ENCODE results near the gene ABCD3.

Gene ABCD3

DNA sequence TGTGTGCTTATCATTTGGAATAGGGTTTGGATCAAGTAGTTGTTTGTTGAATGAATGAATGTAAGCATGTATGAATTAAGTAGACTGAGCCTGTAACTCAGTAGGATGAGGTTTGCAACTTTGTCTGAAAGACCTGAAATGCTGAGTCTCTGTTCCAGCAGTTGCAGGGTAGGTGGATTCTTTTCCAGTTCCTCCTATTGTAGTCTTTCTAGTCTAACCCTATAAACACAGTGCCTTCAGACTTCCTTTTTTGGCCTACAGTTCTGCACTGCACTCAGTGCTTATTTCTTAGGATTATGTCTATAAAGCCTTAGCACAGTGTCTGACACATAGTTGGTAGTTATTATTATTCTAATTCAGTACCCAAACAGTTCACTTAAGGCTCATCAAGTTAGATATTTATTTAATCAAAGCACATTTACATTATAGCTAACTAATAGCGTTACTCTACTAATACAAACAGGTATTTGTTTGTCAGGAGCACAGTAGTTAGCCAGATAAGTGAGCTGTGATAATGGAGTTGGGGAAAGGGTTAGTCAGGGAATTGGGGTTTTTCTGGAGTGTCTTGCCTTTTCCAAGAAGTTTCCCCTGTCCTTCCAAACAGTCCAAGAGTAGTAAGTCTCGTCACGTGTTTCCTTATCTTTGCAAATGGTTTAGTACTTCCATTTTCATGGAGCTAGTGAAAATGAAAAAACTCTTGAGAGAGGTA lies 45.0 kb downstream of the ABCD3 start (continued):
- TF ChIP-seq ZNF837 (tag by site-specific recombination; IDR thresholded peaks at IDR 0.05) = no peak
- TF ChIP-seq ZNF510 (tag by site-specific recombination; IDR thresholded peaks at IDR 0.05; ENCODE audit: insufficient replicate concordance) = no peak
- TF ChIP-seq ZBTB8A (tag by site-specific recombination; IDR thresholded peaks at IDR 0.05) = no peak
- no peak for TF ChIP-seq SCRT2 (tag by site-specific recombination; IDR thresholded peaks at IDR 0.05)
- TF ChIP-seq ZNF114 (tag by site-specific recombination; IDR thresholded peaks at IDR 0.05) = no peak
- no peak for TF ChIP-seq ZNF248 (tag by site-specific recombination; IDR thresholded peaks at IDR 0.05)
- no peak for TF ChIP-seq ZBTB48 (tag by site-specific recombination; IDR thresholded peaks at IDR 0.05)
- no peak for TF ChIP-seq HOXC10 (CRISPR knock-in tag; IDR thresholded peaks at IDR 0.05)

DNA sequence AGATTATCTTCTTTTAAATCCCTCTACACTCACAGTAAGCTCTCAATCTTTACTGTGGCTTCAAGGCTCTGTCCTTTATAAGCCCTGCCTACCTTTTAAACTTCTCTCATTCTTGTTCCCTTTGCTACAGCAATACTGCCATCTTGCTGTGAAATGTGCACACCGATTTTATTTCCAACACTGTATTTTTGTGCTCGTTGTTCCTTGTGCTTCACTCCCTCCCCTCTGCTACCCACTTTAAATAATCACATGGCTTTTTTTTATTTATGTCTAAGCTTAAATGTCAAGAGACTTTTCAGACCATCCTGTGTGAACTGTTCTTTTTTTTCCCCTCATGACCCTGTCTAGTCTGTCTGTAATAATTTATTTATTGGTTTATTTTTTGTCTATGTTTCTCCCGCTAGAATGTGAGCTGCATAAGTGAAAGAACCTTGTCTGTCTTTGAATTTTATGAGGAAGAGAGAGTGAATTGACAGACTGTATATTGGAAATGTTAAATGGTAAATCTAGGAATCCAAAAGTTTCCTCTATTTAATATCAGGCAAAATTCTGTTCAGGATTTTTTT lies 45.7 kb downstream of the ABCD3 start:
- H3K4me3 ChIP-seq (ENCODE audit: low read depth, low read length) = no peak overlapping the region
- TF ChIP-seq PRDM10 (tag by site-specific recombination; IDR thresholded peaks at IDR 0.05) (no peak), ZNF324 (tag by site-specific recombination; IDR thresholded peaks at IDR 0.05) (no peak), HOXD13 (CRISPR knock-in tag; IDR thresholded peaks at IDR 0.05; ENCODE audit: borderline replicate concordance) (no peak), ZNF654 (tag by site-specific recombination; IDR thresholded peaks at IDR 0.05; ENCODE audit: low read depth) (peak; percentile 46), GFI1B (tag by site-specific recombination; IDR thresholded peaks at IDR 0.05) (no peak), SETDB1 (IDR thresholded peaks at IDR 0.05; ENCODE audit: insufficient read length, low read length) (peak; percentile 68), TCF7L2 (IDR thresholded peaks at IDR 0.05; ENCODE audit: borderline replicate concordance, low read depth, low read length) (no peak), ZNF280C (tag by site-specific recombination; IDR thresholded peaks at IDR 0.05) (no peak), ZNF138 (tag by site-specific recombination; IDR thresholded peaks at IDR 0.05; ENCODE audit: borderline replicate concordance) (no peak), ZBTB20 (tag by site-specific recombination; IDR thresholded peaks at IDR 0.05) (no peak), ZNF416 (tag by site-specific recombination; IDR thresholded peaks at IDR 0.05) (no peak)
- H3K36me3 ChIP-seq (ENCODE audit: control insufficient read depth in 2 of 2, insufficient read depth in 1 of 2, low read length in 2 of 2) = peaks cover 4 to 43% of the 10 kb centered on the region in 2 experiments; a peak in 2 of 3 replicates
- no peaks in the 10 kb centered on the region for H3K9me3 ChIP-seq (ENCODE audit: control insufficient read depth, insufficient read depth, low read depth, low read length)
- no peak overlapping the region for H3K27ac ChIP-seq (ENCODE audit: extremely low read depth, low read depth, low read length)
- ChIA-PET POLR2A (no interaction called here), CTCF (interaction anchor here (0.6 to 6.2 kb wide), 22 partner anchors 9 to 437 kb away, joined by 3 to 51 read pairs (median 4); no protein-coding TSS in a partner anchor)
- H3K4me1 ChIP-seq (ENCODE audit: control insufficient read depth, insufficient read depth, low read length) = no peaks in the 10 kb centered on the region
